IMR-90 (cell line): ENCODE measurements around the gene KATNA1. TPM values are rescaled to one million over a fixed set of nuclear protein-coding genes. Genes with fewer than 3 reads are reported as not detected.

Source experiments
- ATAC-seq: fragments of 200-7000 bp; cut with Tn5 transposase; 2 replicates; pipeline ENCODE4 v1.9.1; 2020; ENCODE audit warnings: low read depth, mild to moderate bottlenecking, moderate library complexity
- BruUV-seq: library from RNA; stranded (reverse); fragments of 400-500 nt; replicated peaks from 2 replicates; lab custom pipeline; 2021; lab: Mats Ljungman, UMichigan
- CTCF ChIA-PET: fragments of 300-600 bp; formaldehyde crosslinking; extraction: SDS; loops from one replicate; lab custom pipeline; 2021; ENCODE audit warnings: antibody characterized with exemption; lab: Yijun Ruan, JAX
- POLR2A ChIA-PET: fragments of 300-600 bp; sonication (Branson Sonifier 250); formaldehyde crosslinking; loops from one replicate; lab custom pipeline; 2022; ENCODE audit warnings: antibody characterized with exemption; ENCODE audit not compliant: unreplicated experiment; lab: Charles Lee
- DNase-seq: peaks from one replicate; pipeline ENCODE4 v3.0.0; 2013
- H2AFZ ChIP-seq: replicated peaks from 2 replicates; pipeline ENCODE3; 2013; ENCODE audit warnings: low read length, mild to moderate bottlenecking; ENCODE audit not compliant: poor library complexity
- H2AK5ac ChIP-seq: 2 replicates; pipeline ENCODE4 v1.6.1; 2013; ENCODE audit warnings: low read depth, low read length, inconsistent platforms
- H2AK9ac ChIP-seq: replicated peaks from 2 replicates; pipeline ENCODE3; 2013; ENCODE audit warnings: mild to moderate bottlenecking, low read depth, low read length, moderate library complexity; ENCODE audit not compliant: poor library complexity
- H2BK120ac ChIP-seq: 2 replicates; pipeline ENCODE4 v1.6.1; 2013; ENCODE audit warnings: low read depth, low read length, inconsistent platforms
- H2BK15ac ChIP-seq: 3 replicates; pipeline ENCODE4 v1.6.1; 2013; ENCODE audit warnings: low read depth, low read length, inconsistent platforms
- H2BK20ac ChIP-seq: 2 replicates; pipeline ENCODE4 v1.6.1; 2013; ENCODE audit warnings: low read depth, mild to moderate bottlenecking, inconsistent platforms, low read length, moderate library complexity
- H2BK5ac ChIP-seq: 2 replicates; pipeline ENCODE4 v1.6.1; 2013; ENCODE audit warnings: mild to moderate bottlenecking, low read depth, low read length, inconsistent platforms; ENCODE audit not compliant: poor library complexity, severe bottlenecking
- H3K14ac ChIP-seq: replicated peaks from 2 replicates; pipeline ENCODE4 v1.6.1; 2013; ENCODE audit warnings: low read depth, low read length, inconsistent platforms
- H3K18ac ChIP-seq: 2 replicates; pipeline ENCODE4 v1.6.1; 2013; ENCODE audit warnings: low read depth, low read length, control low read depth
- H3K23ac ChIP-seq: 2 replicates; pipeline ENCODE4 v1.6.1; 2013; ENCODE audit warnings: low read depth, low read length, inconsistent platforms
- H3K27ac ChIP-seq: 2 replicates; pipeline ENCODE4 v1.5.1; 2013; ENCODE audit warnings: mild to moderate bottlenecking, control low read depth, low read length; ENCODE audit not compliant: insufficient read depth
- H3K27me3 ChIP-seq: 2 replicates; pipeline ENCODE4 v1.6.1; 2013; ENCODE audit warnings: low read length; ENCODE audit not compliant: control insufficient read depth, insufficient read depth
- H3K36me3 ChIP-seq: 2 replicates; pipeline ENCODE4 v1.6.1; 2013; ENCODE audit warnings: low read length, mixed read lengths; ENCODE audit not compliant: control insufficient read depth, insufficient read depth
- H3K4ac ChIP-seq: 2 replicates; pipeline ENCODE4 v1.6.1; 2013; ENCODE audit warnings: low read depth, low read length, inconsistent platforms
- H3K4me1 ChIP-seq: 2 replicates; pipeline ENCODE4 v1.6.1; 2013; ENCODE audit warnings: low read length, mixed read lengths; ENCODE audit not compliant: control insufficient read depth, insufficient read depth
- H3K4me2 ChIP-seq: 2 replicates; pipeline ENCODE4 v1.6.1; 2013; ENCODE audit warnings: low read depth, mild to moderate bottlenecking, control low read depth, low read length, moderate library complexity
- H3K4me3 ChIP-seq: 2 replicates; pipeline ENCODE4 v1.5.1; 2013; ENCODE audit warnings: low read depth, mild to moderate bottlenecking, control low read depth, low read length, moderate library complexity; ENCODE audit not compliant: insufficient read depth
- H3K56ac ChIP-seq: 2 replicates; pipeline ENCODE4 v1.6.1; 2013; ENCODE audit warnings: low read length, inconsistent platforms; ENCODE audit not compliant: insufficient read depth; ENCODE audit errors: extremely low read depth
- H3K79me1 ChIP-seq, 2 experiments: 2 replicates each; pipeline ENCODE4 v1.6.1; 2013; ENCODE audit warnings: low read length in 2 of 2, inconsistent platforms in 1 of 2, low read depth in 1 of 2
- H3K9ac ChIP-seq: 2 replicates; pipeline ENCODE4 v1.6.1; 2013; ENCODE audit warnings: low read depth, low read length, control low read depth
- H3K9me1 ChIP-seq: 2 replicates; pipeline ENCODE4 v1.6.1; 2013; ENCODE audit warnings: low read length, inconsistent platforms; ENCODE audit not compliant: insufficient read depth
- H3K9me3 ChIP-seq: 2 replicates; pipeline ENCODE4 v1.6.1; 2013; ENCODE audit warnings: low read length; ENCODE audit not compliant: control insufficient read depth, insufficient read depth
- H4K20me1 ChIP-seq: 2 replicates; pipeline ENCODE4 v1.6.1; 2013; ENCODE audit warnings: low read length, inconsistent platforms; ENCODE audit not compliant: insufficient read depth
- H4K5ac ChIP-seq: 2 replicates; pipeline ENCODE4 v1.6.1; 2013; ENCODE audit warnings: mild to moderate bottlenecking, low read depth, low read length, control low read depth
- H4K8ac ChIP-seq, 2 experiments: 2 replicates each; pipeline ENCODE4 v1.6.1; 2013; ENCODE audit warnings: low read depth in 2 of 2, low read length in 2 of 2, control low read depth in 1 of 2, inconsistent platforms in 1 of 2
- H4K91ac ChIP-seq: 2 replicates; pipeline ENCODE4 v1.6.1; 2013; ENCODE audit warnings: low read depth, low read length, inconsistent platforms; ENCODE audit not compliant: insufficient read depth
- BHLHE40 ChIP-seq: fragments of 150-350 bp; IDR thresholded peaks from 2 replicates; pipeline ENCODE4 v1.6.1; 2016; ENCODE audit warnings: mild to moderate bottlenecking, low read depth, low read length
- CEBPB ChIP-seq: IDR thresholded peaks from 2 replicates; pipeline ENCODE4 v1.6.1; 2012; ENCODE audit warnings: low read depth, low read length, improper control_type of control experiment
- CHD1 ChIP-seq: IDR thresholded peaks from 2 replicates; pipeline ENCODE4 v1.6.1; 2012; ENCODE audit warnings: low read depth, low read length, improper control_type of control experiment
- FOS ChIP-seq: fragments of 150-350 bp; IDR thresholded peaks from 2 replicates; pipeline ENCODE4 v1.6.1; 2016; ENCODE audit warnings: low read depth, low read length
- MAFK ChIP-seq: IDR thresholded peaks from 2 replicates; pipeline ENCODE4 v1.6.1; 2012; ENCODE audit warnings: low read depth, low read length, improper control_type of control experiment
- MAZ ChIP-seq: IDR thresholded peaks from 2 replicates; pipeline ENCODE4 v1.6.1; 2012; ENCODE audit warnings: low read depth, mild to moderate bottlenecking, low read length, improper control_type of control experiment, moderate library complexity, borderline replicate concordance
- NFE2L2 ChIP-seq: fragments of 150-350 bp; IDR thresholded peaks from 2 replicates; pipeline ENCODE4 v1.6.1; 2016; ENCODE audit warnings: low read depth, mild to moderate bottlenecking, low read length
- POLR2A ChIP-seq: IDR thresholded peaks from 2 replicates; pipeline ENCODE4 v1.6.1; 2012; ENCODE audit warnings: mild to moderate bottlenecking, low read depth, low read length
- RAD21 ChIP-seq: IDR thresholded peaks from 2 replicates; pipeline ENCODE4 v1.6.1; 2012; ENCODE audit warnings: low read length, improper control_type of control experiment
- RCOR1 ChIP-seq: IDR thresholded peaks from 2 replicates; pipeline ENCODE4 v1.6.1; 2012; ENCODE audit warnings: mild to moderate bottlenecking, low read length, improper control_type of control experiment; ENCODE audit not compliant: insufficient replicate concordance
- RFX5 ChIP-seq: IDR thresholded peaks from 2 replicates; pipeline ENCODE4 v1.8.0; 2012; ENCODE audit warnings: low read depth, mild to moderate bottlenecking, low read length, moderate library complexity
- USF2 ChIP-seq: fragments of 150-350 bp; IDR thresholded peaks from 2 replicates; pipeline ENCODE4 v1.6.1; 2017; ENCODE audit warnings: mild to moderate bottlenecking, antibody characterized with exemption, low read length, low read depth
- WGBS, 2 experiments: methylation state at CpG; one replicate each; pipeline versions ENCODE4 v1.1.5 to v1.1.7; 2013; ENCODE audit warnings: missing lambda C conversion rate in 2 of 2; ENCODE audit not compliant: insufficient read length in 1 of 2; ENCODE audit errors: extremely low coverage in 2 of 2; 5-methylcytosine and 5-hydroxymethylcytosine counted together
- dilution Hi-C: fragments of 300-500 bp; cut with HindIII; formaldehyde crosslinking; loops from one replicate; pipeline ENCODE4 v1.14.3; 2018; ENCODE audit warnings: low sequenced_read_pairs; ENCODE audit not compliant: unreplicated experiment
- in situ Hi-C: fragments of 300-500 bp; cut with MboI; formaldehyde crosslinking; loops from 3 replicates; pipeline ENCODE4 v1.14.3; 2019; ENCODE audit warnings: low sequenced_read_pairs, inconsistent platforms, mixed read lengths
- intact Hi-C: fragments of 100-400 bp; cut with micrococcal nuclease; formaldehyde crosslinking; loops from 2 replicates; pipeline ENCODE4 v1.10.0; 2022
- polyA plus RNA-seq, 3 experiments: library from polyadenylated mRNA; depleted of rRNA; stranded (reverse); fragments of >200 nt; gene quantifications; 2 replicates each; pipeline ENCODE4 v1.2.3, GENCODE V29; 2012; ENCODE audit warnings: low replicate concordance in 1 of 3
- total RNA-seq: library from RNA; depleted of rRNA; stranded (reverse); fragments of >200 nt; gene quantifications from 2 replicates; pipeline ENCODE4 v1.2.3, GENCODE V29; 2012
- TF ChIP-seq, protein P1 (sequence below): fragments of 150-350 bp; IDR thresholded peaks from 2 replicates; pipeline ENCODE4 v1.6.1; 2016; ENCODE audit warnings: low read depth, mild to moderate bottlenecking, low read length, moderate library complexity, borderline replicate concordance
- TF ChIP-seq, protein P2 (sequence below): conservative IDR thresholded peaks from 2 replicates; pipeline ENCODE4 v1.5.1; 2012; ENCODE audit warnings: mild to moderate bottlenecking, low read depth, low read length, improper control_type of control experiment

The KATNA1 gene
- total and polyA plus RNA-seq, 2 of the 4 experiments (the other 2 are of a cell fraction) = 15.3 to 24.6 TPM

GRCh38 chr6:149559389-149559788, 89.1 kb downstream of the KATNA1 start:
- Histone ChIP-seq H4K91ac (no peak overlapping the region), H2AFZ (no peak overlapping the region), H3K14ac (no peak overlapping the region), H2AK5ac (no peak overlapping the region), H3K18ac (no peak overlapping the region), H4K5ac (no peak overlapping the region), H3K56ac (no peak overlapping the region), H2AK9ac (no peak overlapping the region), H2BK120ac (no peak overlapping the region), H3K36me3 (no peaks in the 10 kb centered on the region), H3K4me2 (no peak overlapping the region), H2BK15ac (no peak overlapping the region), H3K27me3 (peaks cover 6% of the 10 kb centered on the region), H4K8ac (no peak overlapping the region), H3K4ac (no peak overlapping the region), H3K9me3 (no peaks in the 10 kb centered on the region), H2BK5ac (no peak overlapping the region), H3K79me1 (peaks cover 0 to 3% of the 10 kb centered on the region in 2 experiments; a peak in 1 of 4 replicates), H4K20me1 (no peaks in the 10 kb centered on the region), H3K4me1 (peaks cover 3% of the 10 kb centered on the region), H3K23ac (no peak overlapping the region), H3K9ac (no peak overlapping the region), H3K4me3 (no peak overlapping the region), H3K9me1 (peaks cover 3% of the 10 kb centered on the region), H2BK20ac (no peak overlapping the region), H3K27ac (no peak overlapping the region)
- CTCF ChIA-PET = interaction anchor here (0.6 kb wide), 1 partner anchor 448 kb away, joined by 4 read pairs; no protein-coding TSS in a partner anchor
- ATAC-seq (no peak), DNase-seq (no peak)
- POLR2A ChIA-PET = no interaction called here
- in situ Hi-C loops (no loop called here), dilution Hi-C loops (no loop called here), intact Hi-C loops (no loop called here)
- WGBS, 2 experiments = no CpG with 5 or more reads among the region's 2 CpGs
- no peak for TF ChIP-seq CEBPB
- no peak for TF ChIP-seq BHLHE40
- no peak for TF ChIP-seq MAZ
- TF ChIP-seq RCOR1 = no peak
- TF ChIP-seq USF2 = no peak
- TF ChIP-seq, protein P1, sequence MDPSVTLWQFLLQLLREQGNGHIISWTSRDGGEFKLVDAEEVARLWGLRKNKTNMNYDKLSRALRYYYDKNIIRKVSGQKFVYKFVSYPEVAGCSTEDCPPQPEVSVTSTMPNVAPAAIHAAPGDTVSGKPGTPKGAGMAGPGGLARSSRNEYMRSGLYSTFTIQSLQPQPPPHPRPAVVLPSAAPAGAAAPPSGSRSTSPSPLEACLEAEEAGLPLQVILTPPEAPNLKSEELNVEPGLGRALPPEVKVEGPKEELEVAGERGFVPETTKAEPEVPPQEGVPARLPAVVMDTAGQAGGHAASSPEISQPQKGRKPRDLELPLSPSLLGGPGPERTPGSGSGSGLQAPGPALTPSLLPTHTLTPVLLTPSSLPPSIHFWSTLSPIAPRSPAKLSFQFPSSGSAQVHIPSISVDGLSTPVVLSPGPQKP = no peak
- no peak for TF ChIP-seq NFE2L2
- TF ChIP-seq RFX5 = no peak
- no peak for TF ChIP-seq MAFK
- no peak for TF ChIP-seq RAD21
- no peak for TF ChIP-seq POLR2A
- TF ChIP-seq, protein P2, sequence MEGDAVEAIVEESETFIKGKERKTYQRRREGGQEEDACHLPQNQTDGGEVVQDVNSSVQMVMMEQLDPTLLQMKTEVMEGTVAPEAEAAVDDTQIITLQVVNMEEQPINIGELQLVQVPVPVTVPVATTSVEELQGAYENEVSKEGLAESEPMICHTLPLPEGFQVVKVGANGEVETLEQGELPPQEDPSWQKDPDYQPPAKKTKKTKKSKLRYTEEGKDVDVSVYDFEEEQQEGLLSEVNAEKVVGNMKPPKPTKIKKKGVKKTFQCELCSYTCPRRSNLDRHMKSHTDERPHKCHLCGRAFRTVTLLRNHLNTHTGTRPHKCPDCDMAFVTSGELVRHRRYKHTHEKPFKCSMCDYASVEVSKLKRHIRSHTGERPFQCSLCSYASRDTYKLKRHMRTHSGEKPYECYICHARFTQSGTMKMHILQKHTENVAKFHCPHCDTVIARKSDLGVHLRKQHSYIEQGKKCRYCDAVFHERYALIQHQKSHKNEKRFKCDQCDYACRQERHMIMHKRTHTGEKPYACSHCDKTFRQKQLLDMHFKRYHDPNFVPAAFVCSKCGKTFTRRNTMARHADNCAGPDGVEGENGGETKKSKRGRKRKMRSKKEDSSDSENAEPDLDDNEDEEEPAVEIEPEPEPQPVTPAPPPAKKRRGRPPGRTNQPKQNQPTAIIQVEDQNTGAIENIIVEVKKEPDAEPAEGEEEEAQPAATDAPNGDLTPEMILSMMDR = no peak
- TF ChIP-seq FOS = no peak
- no peak for TF ChIP-seq CHD1
- no TSS peak for BruUV-seq
